NCI-H510A (cell line): Measurements from ENCODE around the gene CPLANE2.
A peak's percentile ranks its signal among the peaks of the same experiment; 100 is the strongest.
"Not testable (repeated sequence)": the region's sequence is repeated elsewhere in the genome, so short reads cannot be mapped to it uniquely, and the experiment has no call there.

Experiments used
- DNase-seq: peaks from one replicate; lab custom pipeline; 2025; lab: John Stamatoyannopoulos, UW

The CPLANE2 gene

DNA sequence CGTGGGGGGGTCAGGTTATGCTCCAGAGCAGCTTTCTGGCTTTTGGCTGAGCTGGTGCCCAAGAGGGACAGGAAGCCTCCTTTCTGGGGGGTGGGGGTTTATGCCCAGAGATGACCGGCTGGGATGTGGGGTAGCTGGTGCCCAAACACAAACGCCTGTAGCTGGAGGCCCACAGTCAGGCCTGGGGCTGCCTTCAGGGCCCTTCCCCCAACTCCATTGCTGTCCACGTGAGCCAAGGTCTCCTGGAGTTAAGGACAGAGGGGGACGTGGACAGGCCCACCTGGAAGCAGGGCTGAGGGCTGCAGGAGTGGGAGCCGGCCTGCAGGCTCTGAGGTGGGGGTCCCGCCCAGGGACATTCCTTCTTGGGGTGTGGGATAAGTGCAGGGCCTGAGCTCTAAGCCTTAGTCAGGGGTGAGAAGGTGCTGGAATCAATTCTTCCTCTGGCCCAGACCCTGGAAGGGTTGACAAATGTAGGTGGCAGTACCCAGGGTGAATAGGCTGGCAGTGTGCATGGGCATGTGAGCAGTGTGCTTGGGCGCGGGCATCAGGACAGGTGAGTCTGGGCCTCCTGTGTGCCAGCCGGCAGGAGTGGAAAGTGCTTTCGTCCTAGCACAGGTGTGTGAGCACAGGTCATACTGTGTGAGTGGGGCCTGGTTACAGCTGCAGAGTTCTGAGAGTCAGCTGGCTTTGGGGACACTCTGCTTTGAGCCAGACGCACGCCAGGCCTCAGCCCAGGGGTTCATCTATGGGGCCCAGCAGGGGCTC, 6.8 kb downstream of the CPLANE2 start:
- no peak for DNase-seq

DNA sequence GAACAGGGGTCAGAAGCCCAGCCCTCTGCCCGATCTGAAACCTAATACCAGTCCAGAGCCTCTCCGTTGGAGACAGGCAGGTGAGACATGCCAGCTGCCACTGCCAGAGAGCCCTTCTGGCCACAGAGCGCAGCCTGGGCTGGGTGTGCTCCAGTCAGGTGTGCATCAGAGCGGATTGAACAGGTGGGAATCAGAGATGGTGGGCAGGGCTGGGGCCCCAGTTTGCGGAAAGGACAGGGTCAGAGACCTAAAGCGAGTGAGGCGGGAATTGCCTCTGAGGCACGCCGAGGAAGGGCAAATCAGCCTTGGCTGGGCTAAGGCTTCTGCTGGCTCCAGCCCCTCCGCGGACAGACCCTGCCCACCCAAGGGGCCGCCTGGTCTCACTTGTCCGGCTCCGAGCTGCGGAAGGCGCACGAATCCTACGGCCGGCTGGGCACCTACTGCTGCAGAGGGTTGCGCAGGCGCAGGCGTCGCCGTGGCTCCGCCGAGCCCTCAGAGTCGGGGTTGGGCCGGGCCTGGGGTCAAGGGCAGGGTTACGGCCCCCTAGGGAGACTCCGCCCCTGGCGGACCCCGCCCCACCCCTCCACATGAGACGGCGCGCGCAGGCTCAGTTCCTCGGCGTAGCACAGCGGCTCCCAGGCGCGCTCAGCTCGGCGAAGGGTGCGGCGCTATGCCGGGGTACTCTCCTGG, 10.3 kb downstream of the CPLANE2 start:
- DNase-seq = peak; percentile 95

DNA sequence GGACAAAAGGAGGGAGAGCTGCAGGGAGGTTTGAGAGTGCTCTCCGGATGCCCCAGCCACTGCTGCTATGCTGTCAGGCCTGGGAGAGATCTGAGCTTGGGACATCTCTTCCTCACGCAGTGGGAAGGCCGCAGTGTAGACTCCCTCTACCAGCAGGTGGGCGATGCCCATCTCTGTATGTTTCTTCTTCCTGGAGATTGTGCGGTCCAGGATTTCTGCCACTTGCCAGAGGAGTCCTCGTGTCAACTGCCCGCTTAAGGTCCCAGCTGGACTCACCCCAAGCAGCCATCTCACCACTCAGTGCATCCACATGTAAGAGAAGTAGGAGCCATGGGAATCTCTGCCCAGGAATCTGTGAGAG, 10.9 kb downstream of the CPLANE2 start:
- DNase-seq = no peak

DNA sequence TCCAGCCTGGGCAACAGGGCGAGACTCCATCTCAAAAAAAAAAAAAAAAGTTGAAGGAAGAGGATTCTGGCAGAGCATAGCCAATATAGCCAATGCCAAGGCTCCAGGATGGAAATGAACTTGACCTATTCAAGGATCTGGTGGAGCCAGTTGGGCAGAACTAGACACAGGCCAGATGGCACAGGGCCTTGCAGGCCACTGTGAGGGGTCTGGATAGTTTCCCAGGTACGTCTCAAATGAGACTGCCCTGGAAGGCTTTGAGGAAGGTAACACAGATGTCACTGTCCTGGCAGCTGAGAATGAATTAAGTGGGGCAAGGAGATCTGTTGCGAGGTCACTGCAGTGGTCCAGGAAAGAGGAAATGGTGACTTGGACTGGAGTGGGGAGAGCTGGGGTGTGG, 12.5 kb downstream of the CPLANE2 start:
- DNase-seq = no peak

DNA sequence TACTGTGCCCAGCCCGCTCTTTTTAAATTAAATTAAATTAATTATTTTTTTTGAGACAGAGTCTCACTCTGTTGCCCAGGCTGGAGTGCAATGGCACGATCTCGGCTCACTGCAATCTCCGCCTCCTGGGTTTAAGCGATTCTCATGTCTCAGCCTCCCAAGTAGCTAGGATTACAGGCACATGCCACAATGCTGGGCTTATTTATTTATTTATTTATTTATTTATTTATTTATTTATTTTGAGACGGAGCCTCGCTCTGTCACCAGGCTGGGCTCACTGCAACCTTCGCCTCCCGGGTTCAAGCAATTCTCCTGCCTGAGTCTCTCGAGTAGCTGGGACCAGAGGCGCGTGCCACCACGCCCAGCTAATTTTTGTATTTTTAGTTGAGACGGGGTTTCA, 14.3 kb downstream of the CPLANE2 start:
- not testable (repeated sequence) for DNase-seq

DNA sequence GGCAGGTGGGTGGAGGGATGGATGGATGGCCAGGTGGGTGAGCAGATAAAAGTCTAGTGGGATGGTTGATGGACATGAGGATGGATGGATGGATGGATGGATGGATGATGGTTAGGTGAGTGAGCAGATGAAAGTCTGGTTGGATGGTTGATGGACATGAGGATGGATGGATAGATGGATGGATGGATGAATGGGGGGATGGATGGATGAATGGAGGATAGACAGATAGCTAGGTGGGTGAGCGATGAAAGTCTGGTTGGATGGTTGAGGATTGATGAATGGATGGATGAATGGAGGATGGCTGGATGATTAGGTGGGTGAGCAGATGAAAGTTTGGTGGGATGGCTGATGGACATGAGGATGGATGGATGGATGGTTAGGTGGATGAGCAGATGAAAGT, 15.5 kb downstream of the CPLANE2 start:
- DNase-seq = no peak

DNA sequence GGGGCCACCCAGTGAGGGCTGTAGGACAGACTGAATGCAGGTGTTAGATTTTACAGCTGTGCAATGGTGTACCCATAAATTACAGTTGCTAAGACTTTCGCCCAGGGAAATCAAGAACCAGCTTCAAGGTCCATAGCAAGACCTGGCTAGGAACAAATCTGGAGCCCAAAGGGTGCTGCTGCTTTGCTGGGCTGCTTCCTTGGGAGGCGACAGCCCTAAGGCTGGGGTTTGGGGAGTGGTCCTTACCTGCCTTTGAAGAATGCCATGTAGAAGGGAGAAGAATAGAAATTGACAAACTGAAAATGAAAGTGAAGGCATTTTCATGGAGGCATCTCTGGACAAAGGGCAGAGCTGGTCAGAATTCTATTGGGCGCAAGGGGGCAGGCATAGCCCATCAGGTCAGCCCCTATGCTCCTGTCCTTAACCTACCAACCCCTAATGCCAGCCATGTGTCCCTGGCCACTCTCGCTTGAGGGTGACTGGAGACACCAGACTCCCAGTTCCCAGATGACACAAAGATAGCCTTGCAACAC, 16.9 kb downstream of the CPLANE2 start:
- no peak for DNase-seq

DNA sequence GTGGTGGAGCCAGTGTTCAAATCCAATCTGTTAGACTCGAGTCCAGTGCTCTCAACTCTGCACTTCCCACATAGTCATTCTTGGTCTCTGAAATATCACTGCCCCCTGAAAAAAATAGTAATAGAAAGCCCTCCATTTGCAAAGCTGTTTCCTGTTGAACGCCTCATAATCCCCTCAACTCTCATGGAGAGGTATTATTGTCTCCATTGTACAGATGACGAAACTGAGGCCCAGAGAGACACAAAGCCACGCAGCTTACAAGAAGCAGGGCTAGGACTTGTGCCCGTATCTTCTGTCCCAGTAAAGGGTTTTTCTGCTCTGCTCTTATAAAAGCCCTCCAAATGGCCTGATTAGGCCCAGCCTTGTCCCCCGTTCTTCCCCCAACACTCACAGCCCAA, 18.3 kb downstream of the CPLANE2 start:
- no peak for DNase-seq

DNA sequence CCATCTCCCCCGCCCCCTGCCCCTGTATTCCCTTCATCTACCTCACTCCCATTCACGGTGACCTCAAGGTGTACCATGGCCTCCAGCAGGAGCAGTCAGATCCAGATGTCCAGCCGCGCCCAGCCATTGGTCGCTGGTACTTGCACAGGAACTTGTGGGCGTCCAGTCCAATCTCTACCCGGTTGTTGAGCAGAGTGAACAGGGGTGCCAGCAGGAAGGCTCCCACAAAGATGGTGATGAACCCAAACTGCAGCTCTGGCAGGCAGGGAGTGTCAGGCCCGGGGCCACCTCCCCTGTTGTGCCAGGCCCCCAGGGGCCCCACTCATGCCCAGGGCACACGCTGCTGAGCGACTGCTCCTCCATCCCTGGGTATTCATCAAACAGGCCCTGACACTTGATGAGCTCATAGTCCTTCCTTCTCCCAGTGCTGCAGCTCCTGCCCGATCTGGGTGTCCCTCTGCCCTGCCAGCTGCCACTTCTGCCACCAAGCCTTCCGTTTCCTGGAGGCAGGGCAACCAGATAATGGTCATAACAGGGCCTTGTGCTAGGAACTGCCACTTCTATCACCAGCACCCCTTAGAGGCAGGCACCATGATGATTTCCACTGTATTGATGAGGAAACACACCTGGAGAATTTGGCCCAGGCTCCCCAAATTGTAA, 18.8 kb downstream of the CPLANE2 start:
- DNase-seq = peak; percentile 48

DNA sequence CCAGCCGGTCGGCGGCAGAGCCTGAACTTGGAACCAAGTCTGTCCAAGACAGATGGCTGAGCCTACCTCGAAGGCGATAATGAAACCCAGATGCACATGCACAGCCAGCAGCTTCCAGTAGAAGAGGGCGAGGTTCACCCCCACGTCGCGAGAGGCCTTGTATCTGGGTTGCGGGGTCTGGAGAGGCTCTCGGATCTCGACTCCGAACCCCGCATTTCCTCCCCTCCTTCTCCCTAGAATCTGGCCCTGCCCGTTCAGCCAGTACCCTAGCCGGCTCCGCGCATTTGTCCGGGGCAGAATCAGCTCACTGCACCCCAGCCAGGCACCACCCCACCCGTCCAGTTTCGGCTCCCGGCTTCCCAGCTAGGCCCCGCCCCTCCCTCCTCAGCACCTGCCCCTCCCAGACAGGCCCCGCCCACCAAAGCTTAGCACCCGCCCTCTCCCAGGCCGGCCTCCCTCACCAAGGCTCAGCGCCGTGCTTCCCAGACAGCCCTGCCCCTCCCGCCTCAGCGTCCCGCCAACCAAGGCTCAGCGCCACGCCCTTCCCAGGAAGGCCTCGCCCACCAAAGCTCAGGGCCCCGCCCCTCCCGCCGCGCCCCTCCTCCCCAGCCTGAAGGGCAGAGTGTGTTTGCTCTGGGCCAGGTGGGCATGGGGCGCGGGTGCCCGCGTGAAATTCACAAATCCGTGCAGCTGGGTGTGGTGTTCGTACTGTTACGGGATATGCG, 19.8 kb downstream of the CPLANE2 start:
- DNase-seq = no peak

DNA sequence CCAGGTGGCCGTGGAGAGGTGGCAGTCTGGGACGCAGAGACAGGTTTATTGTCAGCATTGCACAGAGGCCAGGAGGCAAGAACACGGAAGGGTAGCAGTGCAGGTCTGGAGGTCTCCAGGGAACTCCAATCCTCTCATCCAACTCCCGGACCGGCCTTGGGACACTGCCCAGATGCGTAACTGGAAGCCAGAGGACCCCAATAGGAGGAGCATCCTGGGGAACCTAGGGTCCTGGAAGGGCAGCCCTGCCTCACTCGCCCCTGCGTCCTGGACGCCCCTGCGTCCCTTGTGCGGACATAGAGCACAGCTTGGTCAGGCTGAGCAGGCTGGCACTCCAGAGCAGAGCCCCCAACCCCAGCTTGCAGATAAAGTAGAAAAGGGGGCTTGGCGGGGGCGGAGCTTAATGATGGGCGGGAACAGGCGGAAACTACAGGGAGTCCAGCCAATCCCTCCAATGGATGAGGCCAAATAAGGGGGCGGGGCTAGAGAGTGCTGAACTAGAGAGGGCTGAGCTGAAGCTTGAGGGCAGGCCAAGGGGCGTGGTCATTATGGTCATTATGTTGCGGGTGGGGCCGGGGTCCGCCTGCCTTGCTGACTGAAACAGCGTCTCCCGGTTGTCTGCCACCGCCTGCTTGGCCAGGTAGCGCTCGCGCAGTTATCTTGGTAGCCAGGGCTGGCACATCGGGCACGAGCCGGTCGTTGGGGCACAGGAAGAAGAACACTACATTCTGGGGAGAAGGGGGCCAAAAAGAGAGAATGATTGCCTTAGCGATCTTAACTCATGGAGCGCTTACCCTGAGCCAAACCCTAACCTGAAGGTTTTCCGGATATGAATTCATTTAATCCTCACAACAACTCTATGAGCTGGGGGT, 20.9 kb downstream of the CPLANE2 start:
- no peak for DNase-seq

DNA sequence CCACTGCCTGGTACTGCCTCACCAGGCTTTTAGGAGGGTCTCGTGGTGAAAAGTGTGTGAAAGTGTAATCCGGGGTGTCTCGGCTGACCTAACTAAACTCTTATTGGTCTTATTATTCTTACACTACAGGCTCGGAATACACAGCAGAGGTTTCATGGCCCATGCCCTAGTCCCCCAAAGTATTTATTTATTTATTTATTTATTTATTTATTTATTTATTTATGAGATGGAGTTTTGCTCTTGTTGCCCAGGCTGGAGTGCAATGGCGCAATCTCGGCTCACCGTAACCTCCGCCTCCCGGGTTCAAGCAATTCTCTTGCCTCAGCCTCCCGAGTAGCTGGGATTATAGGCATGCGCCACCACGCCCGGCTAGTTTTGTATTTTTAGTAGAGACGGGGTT, 21.7 kb downstream of the CPLANE2 start:
- DNase-seq = not testable (repeated sequence)

DNA sequence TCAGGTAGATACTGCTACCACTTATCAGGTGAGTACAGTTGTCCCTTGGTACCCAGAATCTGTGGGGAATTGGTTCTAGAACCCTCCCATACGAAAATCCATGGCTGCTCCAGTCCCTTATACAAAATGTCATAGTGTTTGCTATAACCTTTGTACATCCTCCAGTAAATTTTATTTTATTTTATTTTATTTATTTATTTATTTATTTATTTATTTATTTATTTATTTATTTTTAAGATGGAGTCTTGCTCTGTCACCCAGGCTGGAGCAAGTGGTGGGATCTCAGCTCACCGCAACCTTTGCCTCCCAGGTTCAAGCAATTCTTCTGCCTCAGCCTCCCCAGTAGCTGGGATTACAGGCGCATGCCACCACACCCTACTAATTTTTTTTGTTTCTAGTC, 23.4 kb downstream of the CPLANE2 start:
- DNase-seq = not testable (repeated sequence)

DNA sequence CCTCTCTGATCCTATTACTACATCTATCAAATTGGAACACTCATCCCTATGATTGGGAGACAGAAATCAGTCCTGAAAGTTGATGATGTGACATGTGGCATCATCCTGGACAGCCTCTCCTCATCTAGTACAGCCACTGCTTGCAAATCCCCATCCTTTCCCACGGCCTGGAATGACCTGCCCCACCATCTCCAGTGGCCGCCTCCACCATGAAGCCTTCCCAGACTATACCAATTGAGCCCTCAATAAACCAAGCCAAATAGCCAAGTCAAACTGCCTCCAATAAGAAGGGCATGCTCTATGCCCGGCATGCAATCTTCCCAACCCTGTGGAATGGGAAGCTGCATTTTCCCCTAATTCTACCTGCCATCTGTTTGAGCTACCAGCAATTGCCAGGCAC, 24.0 kb downstream of the CPLANE2 start:
- no peak for DNase-seq

DNA sequence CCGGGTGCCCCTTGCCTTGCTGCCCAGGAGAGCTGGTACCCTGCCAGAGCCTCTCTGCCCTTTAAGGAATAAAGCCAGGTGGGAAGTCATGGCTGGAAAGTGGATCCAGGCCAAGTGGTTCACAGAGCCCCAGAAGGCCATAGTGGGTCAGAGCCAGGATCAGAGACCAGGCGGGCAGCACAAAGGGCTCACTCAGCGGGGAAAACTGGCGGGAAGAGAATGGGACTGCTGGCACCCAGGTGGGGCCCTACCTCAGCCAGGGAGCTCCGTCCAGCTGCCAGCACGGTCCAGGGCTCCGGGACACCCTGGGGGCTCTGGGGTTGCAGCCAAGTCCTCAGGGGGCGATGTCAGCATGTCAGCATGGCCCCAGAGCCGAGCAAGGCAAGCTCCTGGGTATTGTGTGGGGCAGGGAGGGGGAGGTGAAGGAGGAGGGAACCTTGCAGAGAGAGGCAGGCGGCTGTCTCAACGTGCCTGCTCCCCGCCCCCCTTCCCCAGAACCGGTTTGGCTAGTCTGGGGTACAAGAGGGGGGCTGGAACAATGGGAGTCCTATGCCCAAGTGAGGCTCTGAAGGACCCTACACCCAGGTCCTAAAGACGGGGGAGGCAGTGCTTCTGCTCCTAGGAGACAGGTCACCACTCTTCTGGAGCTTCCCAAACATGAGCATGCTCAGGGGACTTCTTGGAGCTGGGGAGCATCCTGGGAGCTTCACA, 24.6 kb downstream of the CPLANE2 start, which contains the start of gene ARHGEF19:
Gene ARHGEF19 (minus strand): TSS at position 402 of the 711 bp plus-strand sequence. CDS start 3,598 bp downstream, outside the sequence.
- peak; percentile 98 for DNase-seq

DNA sequence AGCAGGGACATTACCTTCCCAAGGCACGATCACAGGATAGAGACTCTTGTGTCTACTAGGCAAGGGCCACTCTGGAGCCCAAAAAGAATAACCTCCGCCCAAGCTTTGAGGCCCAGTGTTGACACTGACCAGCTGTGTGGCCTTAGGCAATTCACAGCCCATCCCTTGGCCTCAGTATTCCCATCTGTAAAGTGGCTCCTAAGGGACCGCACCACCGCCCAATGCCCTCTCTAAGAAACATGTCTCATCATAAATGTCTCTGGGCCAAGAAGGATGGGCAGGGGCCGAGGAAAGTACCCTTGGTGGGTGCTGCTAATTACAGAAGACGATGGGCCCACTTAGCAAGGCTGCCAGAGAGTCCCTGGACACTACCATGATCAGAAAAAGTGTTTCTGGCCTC, 25.2 kb downstream of the CPLANE2 start:
- DNase-seq = no peak

DNA sequence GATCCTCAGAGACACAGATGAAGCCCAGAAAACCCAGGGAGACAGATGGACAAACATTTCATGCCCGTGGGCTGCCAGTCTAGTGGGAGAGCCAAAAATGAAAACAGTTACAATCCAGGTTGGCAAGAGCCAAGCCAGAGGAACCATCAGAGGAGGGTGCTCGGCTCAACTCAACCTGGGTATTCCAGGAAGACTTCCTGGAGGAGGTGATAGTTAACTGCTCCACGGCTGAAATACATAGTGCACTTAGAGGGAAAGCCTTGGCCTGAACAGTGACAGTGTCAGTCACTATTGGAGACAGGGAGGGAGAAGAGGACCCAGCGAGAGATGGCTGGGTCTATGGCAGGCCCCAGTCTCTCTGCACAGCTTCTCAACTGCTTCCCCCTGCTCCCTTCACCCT, 26.4 kb downstream of the CPLANE2 start:
- no peak for DNase-seq

DNA sequence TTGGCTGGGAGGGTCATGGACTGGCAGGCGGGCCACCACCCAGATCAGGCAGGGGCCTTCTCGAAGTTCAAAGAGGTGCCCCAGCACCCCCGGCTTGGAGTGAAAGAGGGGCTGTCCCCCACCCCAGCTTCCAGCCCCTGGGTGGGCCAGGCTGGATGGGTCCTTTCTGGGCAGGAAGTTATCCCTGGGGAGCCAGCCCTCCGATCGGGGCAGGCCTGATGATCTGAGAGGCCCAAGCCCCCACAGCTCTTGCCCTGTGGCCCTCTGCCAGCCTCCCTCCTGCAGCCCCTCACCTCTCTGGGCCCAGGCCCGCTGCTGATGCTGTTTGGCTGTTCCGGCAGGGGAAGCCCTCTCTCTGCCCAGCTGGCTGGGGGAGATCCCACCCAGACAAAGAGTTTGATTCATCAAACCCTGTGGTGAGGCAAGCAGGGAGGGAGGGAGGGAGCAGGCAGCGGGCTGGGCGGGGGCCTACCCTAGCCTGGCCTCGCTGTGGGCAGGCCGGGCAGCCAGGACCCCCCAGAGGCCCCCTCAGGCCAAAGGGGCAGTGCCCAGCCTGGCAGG, 27.1 kb downstream of the CPLANE2 start:
- DNase-seq = no peak

DNA sequence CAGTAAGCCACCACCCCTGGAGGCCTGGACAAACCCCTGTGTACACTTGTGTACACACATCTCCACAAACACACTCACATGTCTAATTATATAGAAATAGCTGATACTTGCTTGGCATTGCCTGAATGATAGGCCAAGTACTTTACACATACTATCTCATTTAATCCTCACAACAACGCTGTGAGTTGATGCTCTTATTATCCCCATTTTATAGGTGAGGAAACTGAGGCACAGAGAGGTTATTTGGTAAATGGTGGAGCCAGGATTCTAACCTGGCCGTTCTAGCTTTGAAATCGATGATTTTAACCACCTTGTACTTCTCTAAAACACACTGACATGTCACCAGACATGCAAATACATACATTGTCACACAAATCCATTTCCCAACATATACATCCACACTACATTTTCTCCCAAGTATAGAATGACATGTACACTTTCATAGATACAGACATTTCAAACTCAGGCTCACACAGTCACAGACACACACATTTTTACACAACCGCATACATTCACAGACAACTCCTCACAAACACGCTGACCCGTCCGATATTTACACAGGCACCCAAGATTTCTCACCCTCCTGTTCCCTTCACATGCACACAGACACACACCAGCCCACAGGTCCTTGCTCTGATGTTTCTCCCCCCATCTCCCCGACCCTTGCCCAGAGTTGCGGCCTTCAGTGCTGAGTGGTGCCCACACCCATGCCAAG, 27.7 kb downstream of the CPLANE2 start:
- DNase-seq = no peak
